Choroid plexus epithelial cell (primary cell): ENCODE data around the gene EIF4E3.

Experiments used
- DNase-seq: peaks from one replicate; pipeline ENCODE4 v3.0.0-alpha.2; 2010; ENCODE audit warnings: low read depth
- H3K4me3 ChIP-seq: 2 replicates; pipeline ENCODE4 v1.5.1; 2011; ENCODE audit warnings: low read depth, mild to moderate bottlenecking, control low read depth, low read length, moderate library complexity
- CTCF ChIP-seq: conservative IDR thresholded peaks from 2 replicates; pipeline ENCODE4 v1.5.1; 2011; ENCODE audit warnings: low read depth, mild to moderate bottlenecking, control low read depth, inconsistent platforms, low read length, moderate library complexity

The EIF4E3 gene

GRCh38 chr3:71690341-71690841 is 34.8 kb downstream of the EIF4E3 start:
- no peak overlapping the region for H3K4me3 ChIP-seq
- no peak for TF ChIP-seq CTCF
- peak; percentile 79 for DNase-seq

- no peak for DNase-seq
- no peak for TF ChIP-seq CTCF
- no peak overlapping the region for H3K4me3 ChIP-seq
These were observed 35.9 kb downstream of the EIF4E3 start for GRCh38 chr3:71689291-71689690.

GRCh38 chr3:71688121-71688520 is 37.1 kb downstream of the EIF4E3 start:
- H3K4me3 ChIP-seq = no peak overlapping the region
- peak; percentile 33 for DNase-seq
- no peak for TF ChIP-seq CTCF

GRCh38 chr3:71685686-71686085 is 39.5 kb downstream of the EIF4E3 start:
- TF ChIP-seq CTCF = no peak
- no peak for DNase-seq
- no peak overlapping the region for H3K4me3 ChIP-seq

- no peak for TF ChIP-seq CTCF
- DNase-seq = peak; percentile 87
- H3K4me3 ChIP-seq = no peak overlapping the region
These were observed 40.3 kb downstream of the EIF4E3 start for GRCh38 chr3:71684757-71685386.

- H3K4me3 ChIP-seq = no peak overlapping the region
- DNase-seq = no peak
- TF ChIP-seq CTCF = no peak
These were observed 41.0 kb downstream of the EIF4E3 start for GRCh38 chr3:71684046-71684756.

GRCh38 chr3:71681224-71681668 is 44.0 kb downstream of the EIF4E3 start:
- H3K4me3 ChIP-seq = no peak overlapping the region
- DNase-seq = peak; percentile 94
- TF ChIP-seq CTCF = peak; percentile 95
